Measurements from ENCODE around the gene CORO2A.

The CORO2A gene

GRCh38 chr9:98132158-98132557 lies 60.3 kb downstream of the CORO2A start (continued):
- TF ChIP-seq ZNF488 (tag by site-specific recombination; IDR thresholded peaks at IDR 0.05) (no peak), ZNF518A (tag by site-specific recombination; conservative IDR thresholded peaks at IDR 0.05; ENCODE audit: low read depth) (no peak), ZNF791 (tag by site-specific recombination; IDR thresholded peaks at IDR 0.05) (no peak)

DNA sequence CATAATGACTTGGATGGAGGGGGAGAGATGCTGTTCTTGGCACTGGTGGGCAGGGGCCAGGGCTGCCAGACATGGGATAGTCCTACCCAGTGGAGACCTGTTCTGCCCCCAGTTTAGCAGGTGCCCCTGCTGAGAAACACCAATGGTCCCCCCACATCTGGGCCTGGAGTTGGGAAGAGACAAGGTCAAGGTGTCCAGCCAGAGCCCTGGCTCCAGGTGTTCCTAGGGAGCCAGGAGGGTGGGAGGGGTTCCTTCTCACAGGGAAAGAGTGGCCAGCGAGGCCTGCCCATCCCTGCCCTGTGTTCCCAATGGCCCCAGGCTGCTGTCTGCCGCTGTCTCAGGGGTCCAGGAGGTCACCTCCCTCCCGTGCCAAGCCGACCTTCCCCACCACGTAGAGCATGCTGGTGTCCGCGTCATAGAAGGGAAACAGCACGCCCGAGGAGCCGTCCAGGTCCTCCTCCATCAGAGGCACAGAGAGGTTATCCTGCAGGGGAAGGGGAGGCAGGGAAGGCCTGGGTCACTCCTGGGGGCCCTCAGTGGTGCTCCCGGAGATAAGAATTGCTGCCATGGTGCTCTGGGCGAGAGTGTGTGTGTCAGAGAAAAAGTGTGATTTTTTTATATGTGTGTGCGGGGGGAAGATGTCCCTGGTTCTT lies 61.7 kb downstream of the CORO2A start:
- H3K27ac ChIP-seq (ENCODE audit: extremely low read depth, low read depth, low read length) = no peak overlapping the region
- ChIA-PET CTCF (interaction anchor here (0.6 kb wide), 1 partner anchor 715 kb away, joined by 3 read pairs; no protein-coding TSS in a partner anchor), POLR2A (no interaction called here)
- no peaks in the 10 kb centered on the region for H3K4me1 ChIP-seq (ENCODE audit: control insufficient read depth, insufficient read depth, low read length)
- H3K9me3 ChIP-seq (ENCODE audit: control insufficient read depth, insufficient read depth, low read depth, low read length) = no peaks in the 10 kb centered on the region
- H3K4me3 ChIP-seq (ENCODE audit: low read depth, low read length) = no peak overlapping the region
- peaks cover 0 to 11% of the 10 kb centered on the region in 2 experiments; a peak in 1 of 3 replicates for H3K36me3 ChIP-seq (ENCODE audit: control insufficient read depth in 2 of 2, insufficient read depth in 1 of 2, low read length in 2 of 2)
- TF ChIP-seq ZNF768 (tag by site-specific recombination; IDR thresholded peaks at IDR 0.05) (no peak), RBAK (tag by site-specific recombination; IDR thresholded peaks at IDR 0.05) (no peak), ZFHX2 (tag by site-specific recombination; conservative IDR thresholded peaks at IDR 0.05) (no peak), ZNF175 (tag by site-specific recombination; IDR thresholded peaks at IDR 0.05) (no peak), ZNF16 (tag by site-specific recombination; IDR thresholded peaks at IDR 0.05; ENCODE audit: low read depth) (no peak), ZNF610 (tag by site-specific recombination; IDR thresholded peaks at IDR 0.05; ENCODE audit: borderline replicate concordance) (no peak), ZNF501 (tag by site-specific recombination; IDR thresholded peaks at IDR 0.05) (no peak), ZEB2 (tag by site-specific recombination; IDR thresholded peaks at IDR 0.05) (no peak), GLI4 (tag by site-specific recombination; IDR thresholded peaks at IDR 0.05) (no peak), ZNF146 (tag by site-specific recombination; IDR thresholded peaks at IDR 0.05) (no peak), ZNF670 (tag by site-specific recombination; IDR thresholded peaks at IDR 0.05; ENCODE audit: low read depth) (no peak), ZNF621 (tag by site-specific recombination; IDR thresholded peaks at IDR 0.05) (no peak), ZNF248 (tag by site-specific recombination; IDR thresholded peaks at IDR 0.05) (no peak), SP7 (tag by site-specific recombination; IDR thresholded peaks at IDR 0.05) (no peak), ZNF24 (tag by site-specific recombination; IDR thresholded peaks at IDR 0.05) (no peak), ZNF311 (tag by site-specific recombination; IDR thresholded peaks at IDR 0.05; ENCODE audit: borderline replicate concordance) (no peak), ZNF239 (tag by site-specific recombination; IDR thresholded peaks at IDR 0.05) (no peak)
- TF ChIP-seq, protein P1, sequence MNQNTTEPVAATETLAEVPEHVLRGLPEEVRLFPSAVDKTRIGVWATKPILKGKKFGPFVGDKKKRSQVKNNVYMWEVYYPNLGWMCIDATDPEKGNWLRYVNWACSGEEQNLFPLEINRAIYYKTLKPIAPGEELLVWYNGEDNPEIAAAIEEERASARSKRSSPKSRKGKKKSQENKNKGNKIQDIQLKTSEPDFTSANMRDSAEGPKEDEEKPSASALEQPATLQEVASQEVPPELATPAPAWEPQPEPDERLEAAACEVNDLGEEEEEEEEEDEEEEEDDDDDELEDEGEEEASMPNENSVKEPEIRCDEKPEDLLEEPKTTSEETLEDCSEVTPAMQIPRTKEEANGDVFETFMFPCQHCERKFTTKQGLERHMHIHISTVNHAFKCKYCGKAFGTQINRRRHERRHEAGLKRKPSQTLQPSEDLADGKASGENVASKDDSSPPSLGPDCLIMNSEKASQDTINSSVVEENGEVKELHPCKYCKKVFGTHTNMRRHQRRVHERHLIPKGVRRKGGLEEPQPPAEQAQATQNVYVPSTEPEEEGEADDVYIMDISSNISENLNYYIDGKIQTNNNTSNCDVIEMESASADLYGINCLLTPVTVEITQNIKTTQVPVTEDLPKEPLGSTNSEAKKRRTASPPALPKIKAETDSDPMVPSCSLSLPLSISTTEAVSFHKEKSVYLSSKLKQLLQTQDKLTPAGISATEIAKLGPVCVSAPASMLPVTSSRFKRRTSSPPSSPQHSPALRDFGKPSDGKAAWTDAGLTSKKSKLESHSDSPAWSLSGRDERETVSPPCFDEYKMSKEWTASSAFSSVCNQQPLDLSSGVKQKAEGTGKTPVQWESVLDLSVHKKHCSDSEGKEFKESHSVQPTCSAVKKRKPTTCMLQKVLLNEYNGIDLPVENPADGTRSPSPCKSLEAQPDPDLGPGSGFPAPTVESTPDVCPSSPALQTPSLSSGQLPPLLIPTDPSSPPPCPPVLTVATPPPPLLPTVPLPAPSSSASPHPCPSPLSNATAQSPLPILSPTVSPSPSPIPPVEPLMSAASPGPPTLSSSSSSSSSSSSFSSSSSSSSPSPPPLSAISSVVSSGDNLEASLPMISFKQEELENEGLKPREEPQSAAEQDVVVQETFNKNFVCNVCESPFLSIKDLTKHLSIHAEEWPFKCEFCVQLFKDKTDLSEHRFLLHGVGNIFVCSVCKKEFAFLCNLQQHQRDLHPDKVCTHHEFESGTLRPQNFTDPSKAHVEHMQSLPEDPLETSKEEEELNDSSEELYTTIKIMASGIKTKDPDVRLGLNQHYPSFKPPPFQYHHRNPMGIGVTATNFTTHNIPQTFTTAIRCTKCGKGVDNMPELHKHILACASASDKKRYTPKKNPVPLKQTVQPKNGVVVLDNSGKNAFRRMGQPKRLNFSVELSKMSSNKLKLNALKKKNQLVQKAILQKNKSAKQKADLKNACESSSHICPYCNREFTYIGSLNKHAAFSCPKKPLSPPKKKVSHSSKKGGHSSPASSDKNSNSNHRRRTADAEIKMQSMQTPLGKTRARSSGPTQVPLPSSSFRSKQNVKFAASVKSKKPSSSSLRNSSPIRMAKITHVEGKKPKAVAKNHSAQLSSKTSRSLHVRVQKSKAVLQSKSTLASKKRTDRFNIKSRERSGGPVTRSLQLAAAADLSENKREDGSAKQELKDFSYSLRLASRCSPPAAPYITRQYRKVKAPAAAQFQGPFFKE (tag by site-specific recombination; IDR thresholded peaks at IDR 0.05; ENCODE audit: borderline replicate concordance) = no peak
